ENCODE results near the gene HIF1AN.

The HIF1AN gene

GRCh38 chr10:100524206-100524605 lies 11.5 kb upstream of the HIF1AN start:
- Histone ChIP-seq H3K36me3 (ENCODE audit: control insufficient read depth, insufficient read depth, low read length) (no peaks in the 10 kb centered on the region), H3K4me3 (ENCODE audit: low read length) (no peak overlapping the region), H3K9me3 (ENCODE audit: control insufficient read depth, low read length) (no peaks in the 10 kb centered on the region), H3K4me1 (ENCODE audit: control insufficient read depth, insufficient read depth, low read length) (peaks cover 13% of the 10 kb centered on the region), H3K9ac (ENCODE audit: low read length) (no peak overlapping the region), H3K27me3 (ENCODE audit: control insufficient read depth, insufficient read depth, low read length) (peaks cover 10% of the 10 kb centered on the region)

GRCh38 chr10:100524638-100525037 lies 11.1 kb upstream of the HIF1AN start:
- Histone ChIP-seq H3K36me3 (ENCODE audit: control insufficient read depth, insufficient read depth, low read length) (no peaks in the 10 kb centered on the region), H3K9ac (ENCODE audit: low read length) (no peak overlapping the region), H3K4me1 (ENCODE audit: control insufficient read depth, insufficient read depth, low read length) (peaks cover 8% of the 10 kb centered on the region), H3K9me3 (ENCODE audit: control insufficient read depth, low read length) (no peaks in the 10 kb centered on the region), H3K4me3 (ENCODE audit: low read length) (no peak overlapping the region), H3K27me3 (ENCODE audit: control insufficient read depth, insufficient read depth, low read length) (peaks cover 5% of the 10 kb centered on the region)

- H3K4me1 ChIP-seq (ENCODE audit: control insufficient read depth, insufficient read depth, low read length): peaks cover 10% of the 10 kb centered on the region
- no peaks in the 10 kb centered on the region for H3K27me3 ChIP-seq (ENCODE audit: control insufficient read depth, insufficient read depth, low read length)
- no peaks in the 10 kb centered on the region for H3K36me3 ChIP-seq (ENCODE audit: control insufficient read depth, insufficient read depth, low read length)
- H3K4me3 ChIP-seq (ENCODE audit: low read length): peak overlapping the region; percentile 81
- H3K9ac ChIP-seq (ENCODE audit: low read length): peak overlapping the region; percentile 92
- H3K9me3 ChIP-seq (ENCODE audit: control insufficient read depth, low read length): no peaks in the 10 kb centered on the region
These were observed 7.4 kb upstream of the HIF1AN start for GRCh38 chr10:100528123-100528886.

- no peaks in the 10 kb centered on the region for H3K36me3 ChIP-seq (ENCODE audit: control insufficient read depth, insufficient read depth, low read length)
- peak overlapping the region; percentile 81 for H3K4me3 ChIP-seq (ENCODE audit: low read length)
- peak overlapping the region; percentile 92 for H3K9ac ChIP-seq (ENCODE audit: low read length)
- H3K9me3 ChIP-seq (ENCODE audit: control insufficient read depth, low read length): no peaks in the 10 kb centered on the region
- no peaks in the 10 kb centered on the region for H3K27me3 ChIP-seq (ENCODE audit: control insufficient read depth, insufficient read depth, low read length)
- H3K4me1 ChIP-seq (ENCODE audit: control insufficient read depth, insufficient read depth, low read length): peaks cover 10% of the 10 kb centered on the region
These were observed 6.7 kb upstream of the HIF1AN start for GRCh38 chr10:100528921-100529474.

- no peaks in the 10 kb centered on the region for H3K36me3 ChIP-seq (ENCODE audit: control insufficient read depth, insufficient read depth, low read length)
- peak within 1 kb of the TSS; percentile 81 for H3K4me3 ChIP-seq (ENCODE audit: low read length)
- H3K9ac ChIP-seq (ENCODE audit: low read length): peak within 1 kb of the TSS; percentile 92
- no peaks in the 10 kb centered on the region for H3K9me3 ChIP-seq (ENCODE audit: control insufficient read depth, low read length)
- H3K27me3 ChIP-seq (ENCODE audit: control insufficient read depth, insufficient read depth, low read length): no peaks in the 10 kb centered on the region
- peaks cover 10% of the 10 kb centered on the region for H3K4me1 ChIP-seq (ENCODE audit: control insufficient read depth, insufficient read depth, low read length)
These were observed 6.1 kb upstream of the HIF1AN start, which contains the start of gene NDUFB8 for GRCh38 chr10:100529475-100530298. NDUFB8 (minus strand) TSS chr10:100529871; CDS start chr10:100529851, 20 bp downstream.

- H3K27me3 ChIP-seq (ENCODE audit: control insufficient read depth, insufficient read depth, low read length): no peaks in the 10 kb centered on the region
- peaks cover 15% of the 10 kb centered on the region for H3K4me1 ChIP-seq (ENCODE audit: control insufficient read depth, insufficient read depth, low read length)
- H3K9ac ChIP-seq (ENCODE audit: low read length): no peak overlapping the region
- H3K4me3 ChIP-seq (ENCODE audit: low read length): no peak overlapping the region
- no peaks in the 10 kb centered on the region for H3K9me3 ChIP-seq (ENCODE audit: control insufficient read depth, low read length)
- no peaks in the 10 kb centered on the region for H3K36me3 ChIP-seq (ENCODE audit: control insufficient read depth, insufficient read depth, low read length)
These were observed 4.0 kb upstream of the HIF1AN start for GRCh38 chr10:100531761-100532160.

- Histone ChIP-seq H3K36me3 (ENCODE audit: control insufficient read depth, insufficient read depth, low read length) (no peaks in the 10 kb centered on the region), H3K4me1 (ENCODE audit: control insufficient read depth, insufficient read depth, low read length) (peaks cover 11% of the 10 kb centered on the region), H3K4me3 (ENCODE audit: low read length) (no peak overlapping the region), H3K27me3 (ENCODE audit: control insufficient read depth, insufficient read depth, low read length) (no peaks in the 10 kb centered on the region), H3K9ac (ENCODE audit: low read length) (no peak overlapping the region), H3K9me3 (ENCODE audit: control insufficient read depth, low read length) (no peaks in the 10 kb centered on the region)
These were observed 1.0 kb upstream of the HIF1AN start for GRCh38 chr10:100534726-100535125.

GRCh38 chr10:100535338-100535714 lies 417 bp upstream of the HIF1AN start:
- H3K36me3 ChIP-seq (ENCODE audit: control insufficient read depth, insufficient read depth, low read length): no peaks in the 10 kb centered on the region
- no peaks in the 10 kb centered on the region for H3K27me3 ChIP-seq (ENCODE audit: control insufficient read depth, insufficient read depth, low read length)
- H3K9ac ChIP-seq (ENCODE audit: low read length): peak overlapping the region; percentile 74
- peak overlapping the region; percentile 36 for H3K4me3 ChIP-seq (ENCODE audit: low read length)
- peaks cover 6% of the 10 kb centered on the region for H3K4me1 ChIP-seq (ENCODE audit: control insufficient read depth, insufficient read depth, low read length)
- no peaks in the 10 kb centered on the region for H3K9me3 ChIP-seq (ENCODE audit: control insufficient read depth, low read length)

- H3K27me3 ChIP-seq (ENCODE audit: control insufficient read depth, insufficient read depth, low read length): no peaks in the 10 kb centered on the region
- peaks cover 6% of the 10 kb centered on the region for H3K4me1 ChIP-seq (ENCODE audit: control insufficient read depth, insufficient read depth, low read length)
- H3K4me3 ChIP-seq (ENCODE audit: low read length): no peak overlapping the region
- no peak overlapping the region for H3K9ac ChIP-seq (ENCODE audit: low read length)
- no peaks in the 10 kb centered on the region for H3K36me3 ChIP-seq (ENCODE audit: control insufficient read depth, insufficient read depth, low read length)
- no peaks in the 10 kb centered on the region for H3K9me3 ChIP-seq (ENCODE audit: control insufficient read depth, low read length)
These were observed 1.7 kb downstream of the HIF1AN start for GRCh38 chr10:100537475-100537874.

GRCh38 chr10:100544950-100545349 lies 9.2 kb downstream of the HIF1AN start:
- H3K4me3 ChIP-seq (ENCODE audit: low read length): no peak overlapping the region
- no peaks in the 10 kb centered on the region for H3K4me1 ChIP-seq (ENCODE audit: control insufficient read depth, insufficient read depth, low read length)
- peaks cover 4% of the 10 kb centered on the region for H3K36me3 ChIP-seq (ENCODE audit: control insufficient read depth, insufficient read depth, low read length)
- H3K9me3 ChIP-seq (ENCODE audit: control insufficient read depth, low read length): no peaks in the 10 kb centered on the region
- H3K27me3 ChIP-seq (ENCODE audit: control insufficient read depth, insufficient read depth, low read length): no peaks in the 10 kb centered on the region
- no peak overlapping the region for H3K9ac ChIP-seq (ENCODE audit: low read length)

GRCh38 chr10:100551196-100551595 lies 15.5 kb downstream of the HIF1AN start:
- H3K4me1 ChIP-seq (ENCODE audit: control insufficient read depth, insufficient read depth, low read length): peaks cover 5% of the 10 kb centered on the region
- H3K36me3 ChIP-seq (ENCODE audit: control insufficient read depth, insufficient read depth, low read length): peaks cover 4% of the 10 kb centered on the region

GRCh38 chr10:100551738-100552137 lies 16.0 kb downstream of the HIF1AN start:
- Histone ChIP-seq H3K27me3 (ENCODE audit: control insufficient read depth, insufficient read depth, low read length) (no peaks in the 10 kb centered on the region), H3K9me3 (ENCODE audit: control insufficient read depth, low read length) (no peaks in the 10 kb centered on the region), H3K9ac (ENCODE audit: low read length) (no peak overlapping the region), H3K4me3 (ENCODE audit: low read length) (no peak overlapping the region), H3K4me1 (ENCODE audit: control insufficient read depth, insufficient read depth, low read length) (peaks cover 5% of the 10 kb centered on the region), H3K36me3 (ENCODE audit: control insufficient read depth, insufficient read depth, low read length) (peaks cover 4% of the 10 kb centered on the region)

More at GRCh38 chr10:100551196-100551595, 15.5 kb downstream of the HIF1AN start:
- no peaks in the 10 kb centered on the region for H3K9me3 ChIP-seq (ENCODE audit: control insufficient read depth, low read length)
- H3K9ac ChIP-seq (ENCODE audit: low read length): no peak overlapping the region
- H3K27me3 ChIP-seq (ENCODE audit: control insufficient read depth, insufficient read depth, low read length): no peaks in the 10 kb centered on the region
- no peak overlapping the region for H3K4me3 ChIP-seq (ENCODE audit: low read length)

All from mucosa of stomach (tissue), 1 donor.